ENCODE data around the gene TRABD2B. TPM values are rescaled to one million over a fixed set of nuclear protein-coding genes. Genes with fewer than 3 reads are reported as not detected.

TRABD2B gene
- total and polyA plus RNA-seq, 2 of the 13 experiments (the other 11 are each of a cell fraction or from before 2014, with no cell fraction given) = 0.04 TPM; not detected in 1

GRCh38 chr1:47876587-47876963 lies 120.6 kb downstream of the TRABD2B start (continued):
- TF ChIP-seq ZBTB7B (CRISPR knock-in tag; IDR thresholded peaks at IDR 0.05) (no peak), GFI1 (CRISPR knock-in tag; IDR thresholded peaks at IDR 0.05; ENCODE audit: borderline replicate concordance) (no peak), ZNF768 (CRISPR knock-in tag; IDR thresholded peaks at IDR 0.05) (peak; percentile 85), NR2F6 (IDR thresholded peaks at IDR 0.05) (peak; percentile 12; the same call in 1 of the 2 replicates), NR2F6 (CRISPR knock-in tag; IDR thresholded peaks at IDR 0.05) (no peak), ZNF678 (CRISPR knock-in tag; IDR thresholded peaks at IDR 0.05) (no peak)

DNA sequence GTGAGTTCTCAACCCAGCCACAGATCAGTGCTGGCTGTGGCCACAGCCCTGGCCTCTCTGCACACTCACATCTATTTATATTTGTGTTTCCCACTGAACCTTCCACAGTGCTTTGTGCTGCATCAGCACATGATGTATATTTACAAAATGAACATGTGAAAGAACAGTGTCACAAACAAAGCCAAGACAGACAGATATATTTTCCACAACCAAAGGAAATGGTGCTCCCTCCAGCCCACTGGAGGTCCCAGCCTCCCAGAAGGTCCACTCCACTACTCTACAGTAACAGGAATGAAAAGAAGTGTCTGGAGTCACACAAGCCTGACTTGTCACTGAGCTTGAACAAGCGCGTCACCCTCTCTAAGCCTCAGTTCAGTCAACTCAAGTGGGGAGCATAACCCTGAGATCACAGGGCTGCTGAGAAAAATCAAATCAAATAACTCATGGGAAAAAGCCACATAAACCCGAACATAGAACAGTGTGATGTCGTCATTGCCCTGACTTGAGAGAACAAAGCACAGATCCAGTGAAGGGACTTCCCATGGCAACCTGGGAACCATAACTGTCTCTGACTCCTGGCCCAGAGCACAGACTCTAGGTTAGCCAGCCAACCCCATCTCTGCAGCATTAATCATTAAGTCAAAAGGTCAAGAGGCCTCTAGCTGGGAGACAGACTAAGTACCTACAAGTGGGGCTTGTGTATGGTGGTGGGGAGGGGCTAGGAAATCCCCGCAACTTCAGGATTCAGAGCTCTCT lies 121.2 kb downstream of the TRABD2B start:
- peak; percentile 90 for ATAC-seq
- no peaks in the 10 kb centered on the region for H3K9me3 ChIP-seq (ENCODE audit: low read length)
- peak overlapping the region; percentile 31 for H2AFZ ChIP-seq (ENCODE audit: low read length)
- H3K79me2 ChIP-seq (ENCODE audit: insufficient read depth, low read length) = no peaks in the 10 kb centered on the region
- no peaks in the 10 kb centered on the region for H4K20me1 ChIP-seq (ENCODE audit: insufficient read depth, low read length)
- in situ Hi-C loops (cut with HindIII; ENCODE audit: extremely low pct_ligation_motif_present, low pct_unique_long_range_greater_than_20kb) (no loop called here), intact Hi-C loops (cut with micrococcal nuclease; ENCODE audit: unreplicated experiment) (loop anchor here (10.0 kb wide), 1 partner anchor 91 kb away; no protein-coding TSS in a partner anchor)
- H3K4me2 ChIP-seq (ENCODE audit: low read depth, low read length) = peak overlapping the region; percentile 66
- H3K9ac ChIP-seq (ENCODE audit: insufficient read depth, low read depth, low read length) = peak overlapping the region; percentile 56
- ChIA-PET POLR2A (interaction anchor here (1.0 to 3.3 kb wide), 6 partner anchors 9 to 43 kb away, joined by 3 to 20 read pairs (median 16); no protein-coding TSS in a partner anchor), CTCF (ENCODE audit: low intra/inter-chr PET ratio, low total read pairs) (no interaction called here)
- no peaks in the 10 kb centered on the region for H3K36me3 ChIP-seq (replicated peaks in 1 of 2; ENCODE audit: control insufficient read depth in 1 of 2, insufficient read depth in 2 of 2, low read length in 2 of 2)
- no TSS peak for BruUV-seq (replicated peaks)
- 17% methylated on average over 4 of the region's 5 CpGs for WGBS (ENCODE audit: low lambda C conversion rate)
- DNase-seq (ENCODE audit: low spot score) = peak; percentile 87
- H3K4me1 ChIP-seq (ENCODE audit: insufficient read depth, low read length) = peaks cover 60% of the 10 kb centered on the region
- peak; percentile 94 for FAIRE-seq
- peak overlapping the region; percentile 82 for H3K27ac ChIP-seq (ENCODE audit: extremely low read length, insufficient read depth, low read length)
- H3K4me3 ChIP-seq (replicated peaks in 1 of 3; ENCODE audit: insufficient read depth in 1 of 3, low read depth in 2 of 3, low read length in 3 of 3) = peak overlapping the region in 1 of 3 experiments; percentile 35; a peak in 2 of 6 replicates
- no peaks in the 10 kb centered on the region for H3K27me3 ChIP-seq (ENCODE audit: control insufficient read depth in 1 of 2, insufficient read depth in 2 of 2, low read length in 2 of 2)
- TF ChIP-seq BCL3 (CRISPR knock-in tag; IDR thresholded peaks at IDR 0.05) (no peak), ZNF747 (CRISPR knock-in tag; IDR thresholded peaks at IDR 0.05; ENCODE audit: borderline replicate concordance) (no peak), GABPA (IDR thresholded peaks at IDR 0.05; ENCODE audit: low read depth, low read length) (no peak), GABPA (CRISPR knock-in tag; IDR thresholded peaks at IDR 0.05; ENCODE audit: low read depth) (0 out of 2 replicates have a peak, but pooled peaks have one; percentile 17), RAD51 (IDR thresholded peaks at IDR 0.05; ENCODE audit: borderline replicate concordance) (no peak), RNF2 (conservative IDR thresholded peaks at IDR 0.05; ENCODE audit: low read depth) (no peak), ZBTB7A (CRISPR knock-in tag; IDR thresholded peaks at IDR 0.05) (no peak), RFX1 (IDR thresholded peaks at IDR 0.05) (peak; percentile 69; the same call in 1 of the 2 replicates), ZNF160 (CRISPR knock-in tag; IDR thresholded peaks at IDR 0.05) (no peak), ZSCAN5A (CRISPR knock-in tag; IDR thresholded peaks at IDR 0.05; ENCODE audit: borderline replicate concordance) (no peak), ARNT (IDR thresholded peaks at IDR 0.05) (no peak), EP300 (IDR thresholded peaks at IDR 0.05; ENCODE audit: low read depth in 2 of 2, low read length in 2 of 2) (peak in 1 of 2 experiments; percentile 45; a peak in 1 of 4 replicates), EP300 (CRISPR knock-in tag; IDR thresholded peaks at IDR 0.05; ENCODE audit: borderline replicate concordance) (no peak)
- TF ChIP-seq, protein P1, sequence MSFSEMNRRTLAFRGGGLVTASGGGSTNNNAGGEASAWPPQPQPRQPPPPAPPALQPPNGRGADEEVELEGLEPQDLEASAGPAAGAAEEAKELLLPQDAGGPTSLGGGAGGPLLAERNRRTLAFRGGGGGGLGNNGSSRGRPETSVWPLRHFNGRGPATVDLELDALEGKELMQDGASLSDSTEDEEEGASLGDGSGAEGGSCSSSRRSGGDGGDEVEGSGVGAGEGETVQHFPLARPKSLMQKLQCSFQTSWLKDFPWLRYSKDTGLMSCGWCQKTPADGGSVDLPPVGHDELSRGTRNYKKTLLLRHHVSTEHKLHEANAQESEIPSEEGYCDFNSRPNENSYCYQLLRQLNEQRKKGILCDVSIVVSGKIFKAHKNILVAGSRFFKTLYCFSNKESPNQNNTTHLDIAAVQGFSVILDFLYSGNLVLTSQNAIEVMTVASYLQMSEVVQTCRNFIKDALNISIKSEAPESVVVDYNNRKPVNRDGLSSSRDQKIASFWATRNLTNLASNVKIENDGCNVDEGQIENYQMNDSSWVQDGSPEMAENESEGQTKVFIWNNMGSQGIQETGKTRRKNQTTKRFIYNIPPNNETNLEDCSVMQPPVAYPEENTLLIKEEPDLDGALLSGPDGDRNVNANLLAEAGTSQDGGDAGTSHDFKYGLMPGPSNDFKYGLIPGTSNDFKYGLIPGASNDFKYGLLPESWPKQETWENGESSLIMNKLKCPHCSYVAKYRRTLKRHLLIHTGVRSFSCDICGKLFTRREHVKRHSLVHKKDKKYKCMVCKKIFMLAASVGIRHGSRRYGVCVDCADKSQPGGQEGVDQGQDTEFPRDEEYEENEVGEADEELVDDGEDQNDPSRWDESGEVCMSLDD (CRISPR knock-in tag; IDR thresholded peaks at IDR 0.05; ENCODE audit: borderline replicate concordance) = 0 out of 2 replicates have a peak, but pooled peaks have one; percentile 41
